GM12878 (cell line): Measurements from ENCODE around the gene AGTPBP1. TPM values are rescaled to one million over a fixed set of nuclear protein-coding genes. Genes with fewer than 3 reads are reported as not detected.

Experiments
- ATAC-seq: fragments of 200-7000 bp; cut with Tn5 transposase; 3 replicates; pipeline ENCODE4 v1.9.1; 2020; ENCODE audit warnings: mild to moderate bottlenecking, moderate library complexity
- BruUV-seq: library from RNA; stranded (reverse); fragments of 400-500 nt; replicated peaks from 2 replicates; lab custom pipeline; 2021; lab: Mats Ljungman, UMichigan
- CTCF ChIA-PET: fragments of 300-600 bp; sonication (Branson Sonifier 250); formaldehyde crosslinking; extraction: SDS; loops from one replicate; lab custom pipeline; 2021; ENCODE audit warnings: inconsistent platforms; lab: Yijun Ruan, JAX
- POLR2A ChIA-PET: fragments of 350-600 bp; formaldehyde crosslinking; extraction: SDS; loops from one replicate; lab custom pipeline; 2021; ENCODE audit warnings: inconsistent platforms; lab: Charles Lee
- RAD21 ChIA-PET: fragments of 300-600 bp; sonication (Branson Sonifier 250); formaldehyde crosslinking; loops from one replicate; lab custom pipeline; 2023; ENCODE audit warnings: antibody characterized with exemption; ENCODE audit not compliant: unreplicated experiment; lab: Charles Lee
- SMC1A ChIA-PET: fragments of 300-600 bp; sonication (Branson Sonifier 250); formaldehyde crosslinking; loops from one replicate; lab custom pipeline; 2023; ENCODE audit not compliant: unreplicated experiment, uncharacterized antibody; lab: Charles Lee
- DNase-seq: peaks from one replicate; pipeline ENCODE4 v3.0.0-alpha.2; 2011; ENCODE audit warnings: low read depth, low spot score
- FAIRE-seq: peaks from 3 replicates; lab custom pipeline; 2011; peaks lifted over from hg19 to GRCh38; lab: Jason Lieb, UNC
- H2AFZ ChIP-seq: 2 replicates; pipeline ENCODE4 v1.6.0; 2011; ENCODE audit warnings: low read depth, low read length, control low read depth; ENCODE audit not compliant: control insufficient read depth
- H3K27ac ChIP-seq: 2 replicates; pipeline ENCODE4 v1.5.1; 2011; ENCODE audit warnings: control low read depth; ENCODE audit not compliant: control insufficient read depth, insufficient read depth
- H3K27me3 ChIP-seq, 2 experiments: replicated peaks in 1 of 2; 2 replicates each; pipeline versions ENCODE4 v1.6.0 to v1.6.1; 2011; ENCODE audit warnings: low read length in 1 of 2; ENCODE audit not compliant: control insufficient read depth in 2 of 2, insufficient read depth in 2 of 2
- H3K36me3 ChIP-seq, 2 experiments: 2 replicates each; pipeline ENCODE4 v1.5.1; 2011; ENCODE audit warnings: low read length in 1 of 2; ENCODE audit not compliant: control insufficient read depth in 2 of 2, insufficient read depth in 2 of 2
- H3K4me1 ChIP-seq: 2 replicates; pipeline ENCODE4 v1.6.1; 2011; ENCODE audit warnings: mild to moderate bottlenecking, low read length, moderate library complexity, mixed read lengths; ENCODE audit not compliant: control insufficient read depth, insufficient read depth
- H3K4me2 ChIP-seq: 2 replicates; pipeline ENCODE4 v1.6.0; 2011; ENCODE audit warnings: control low read depth; ENCODE audit not compliant: control insufficient read depth, insufficient read depth
- H3K4me3 ChIP-seq: fragments of 200-600 bp; sonication (generic); 2 replicates; pipeline ENCODE4 v1.5.1; 2016
- H3K79me2 ChIP-seq: 2 replicates; pipeline ENCODE4 v1.6.0; 2011; ENCODE audit warnings: low read length; ENCODE audit not compliant: control insufficient read depth, insufficient read depth
- H3K9ac ChIP-seq: 2 replicates; pipeline ENCODE4 v1.8.0; 2011; ENCODE audit warnings: low read length, control low read depth, mixed read lengths; ENCODE audit not compliant: control insufficient read depth, insufficient read depth
- H3K9me3 ChIP-seq: replicated peaks from 3 replicates; pipeline ENCODE4 v1.5.1; 2011; ENCODE audit warnings: mild to moderate bottlenecking, low read length; ENCODE audit not compliant: control insufficient read depth, insufficient read depth
- H4K20me1 ChIP-seq: 2 replicates; pipeline ENCODE4 v1.6.0; 2011; ENCODE audit not compliant: control insufficient read depth, insufficient read depth
- BCL3 ChIP-seq: IDR thresholded peaks from 2 replicates; pipeline ENCODE4 v1.6.1; 2011; ENCODE audit warnings: borderline replicate concordance, low read depth, mild to moderate bottlenecking, moderate library complexity, low read length; ENCODE audit not compliant: insufficient read depth, poor library complexity, severe bottlenecking
- BRCA1 ChIP-seq: IDR thresholded peaks from 2 replicates; pipeline ENCODE4 v1.6.1; 2011; ENCODE audit warnings: low read depth, low read length, improper control_type of control experiment
- MLLT1 ChIP-seq: fragments of 450-650 bp; IDR thresholded peaks from 2 replicates; pipeline ENCODE4 v1.6.1; 2016; ENCODE audit warnings: mild to moderate bottlenecking
- NFIC ChIP-seq: IDR thresholded peaks from 2 replicates; pipeline ENCODE4 v1.6.1; 2012; ENCODE audit warnings: low read depth, mild to moderate bottlenecking, inconsistent platforms, low read length, moderate library complexity
- RCOR1 ChIP-seq: conservative IDR thresholded peaks from 2 replicates; pipeline ENCODE4 v1.6.1; 2012; ENCODE audit warnings: low read depth, low read length, improper control_type of control experiment
- SIX5 ChIP-seq: IDR thresholded peaks from 2 replicates; pipeline ENCODE4 v1.6.1; 2011; ENCODE audit warnings: mild to moderate bottlenecking, low read depth, low read length, moderate library complexity; ENCODE audit not compliant: severe bottlenecking
- SMC3 ChIP-seq: IDR thresholded peaks from 2 replicates; pipeline ENCODE4 v1.6.1; 2011; ENCODE audit warnings: low read length, improper control_type of control experiment, borderline replicate concordance
- ZSCAN29 ChIP-seq: fragments of 450-650 bp; IDR thresholded peaks from 2 replicates; pipeline ENCODE4 v1.6.1; 2017; ENCODE audit warnings: mild to moderate bottlenecking, moderate library complexity
- WGBS: methylation state at CpG from one replicate; pipeline ENCODE4 v1.1.6; 2016; ENCODE audit warnings: low lambda C conversion rate; ENCODE audit not compliant: insufficient replicate concordance, insufficient coverage; ENCODE audit errors: missing lambda C conversion rate; 5-methylcytosine and 5-hydroxymethylcytosine counted together
- in situ Hi-C: fragments of 300-500 bp; cut with MboI; formaldehyde crosslinking; loops from 9 replicates; pipeline ENCODE4 v1.14.3; 2018; ENCODE audit warnings: mixed read lengths
- intact Hi-C: fragments of 100-400 bp; cut with micrococcal nuclease; formaldehyde crosslinking; loops from one replicate; pipeline ENCODE4 v1.14.2; 2022; ENCODE audit not compliant: unreplicated experiment
- polyA plus RNA-seq, 11 experiments: library from polyadenylated mRNA; depleted of rRNA in 4 of 11; unstranded in 6 of 11; stranded (reverse) in 5 of 11; fragments of >200 nt; fragmentation: Nextera tagmentation in 4 of 11; fragmentation: Illumina TruSeq in 1 of 11; extraction: Ambion mirVana in 4 of 11; extraction: Trizol in 1 of 11; gene quantifications; 1 replicate in 1 of 11; 2 replicates in 10 of 11; pipeline versions ENCODE4 v1.2.1 to v1.2.3, GENCODE V29; 2011 to 2016; ENCODE audit warnings: inconsistent platforms in 2 of 11, missing spikeins in 2 of 11, low read depth in 1 of 11
- total RNA-seq, 4 experiments: library from RNA; depleted of rRNA in 3 of 4; stranded (reverse); fragments of >200 nt in 3 of 4; fragmentation: Illumina TruSeq in 1 of 4; extraction: Trizol in 1 of 4; gene quantifications; 2 replicates each; pipeline versions ENCODE4 v1.2.1 to v1.2.3, GENCODE V29; 2013 to 2021
- TF ChIP-seq, protein P1 (sequence below): fragments of 450-650 bp; IDR thresholded peaks from 2 replicates; pipeline ENCODE4 v1.6.1; 2017; ENCODE audit warnings: mild to moderate bottlenecking, moderate library complexity

Gene AGTPBP1
- total and polyA plus RNA-seq, 10 of the 15 experiments (the other 5 are each of a cell fraction or from before 2014, with no cell fraction given): 6.1 to 35.2 (median 20.0) TPM

GRCh38 chr9:85533538-85533937 is 208.2 kb downstream of the AGTPBP1 start:
- FAIRE-seq (no peak), ATAC-seq (no peak), DNase-seq (no peak)
- Histone ChIP-seq H3K36me3 (no peaks in the 10 kb centered on the region), H3K4me2 (no peak overlapping the region), H3K27ac (no peak overlapping the region), H3K79me2 (no peaks in the 10 kb centered on the region), H3K27me3 (no peaks in the 10 kb centered on the region; a peak in 1 of 4 replicates), H4K20me1 (no peaks in the 10 kb centered on the region), H3K4me3 (no peak overlapping the region), H3K4me1 (no peaks in the 10 kb centered on the region), H2AFZ (no peak overlapping the region), H3K9ac (no peak overlapping the region), H3K9me3 (no peaks in the 10 kb centered on the region)
- SMC1A ChIA-PET: no interaction called here
- intact Hi-C loops: no loop called here
- BruUV-seq: no TSS peak
- 79% methylated on average over 4 of the region's 4 CpGs for WGBS
- CTCF ChIA-PET: no interaction called here
- in situ Hi-C loops: no loop called here
- RAD21 ChIA-PET: no interaction called here
- POLR2A ChIA-PET: no interaction called here
- TF ChIP-seq BRCA1 (no peak), BCL3 (peak; percentile 83)

DNA sequence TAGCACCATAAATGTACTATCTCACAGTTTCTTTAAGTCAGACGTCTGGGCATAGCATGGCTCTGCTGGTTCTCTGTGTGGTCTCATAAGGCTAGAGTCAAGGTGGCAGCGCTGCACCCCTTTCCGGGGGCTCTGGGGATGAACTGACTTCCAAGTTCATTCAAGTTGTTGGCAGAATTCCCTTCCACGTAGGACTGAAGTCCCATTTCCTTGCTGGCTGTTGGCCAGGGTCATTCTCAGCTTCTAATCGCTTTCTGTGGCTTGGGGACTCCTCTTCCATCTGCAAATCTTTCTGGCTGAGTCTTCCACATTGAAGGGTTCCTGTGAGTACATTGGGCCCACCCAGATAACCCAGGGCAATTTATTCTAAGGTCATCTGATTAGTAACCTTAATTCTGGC is 211.0 kb downstream of the AGTPBP1 start:
- CTCF ChIA-PET: no interaction called here
- Histone ChIP-seq H3K36me3 (no peaks in the 10 kb centered on the region), H3K27ac (no peak overlapping the region), H3K27me3 (no peaks in the 10 kb centered on the region; a peak in 1 of 4 replicates), H4K20me1 (no peaks in the 10 kb centered on the region), H3K79me2 (no peaks in the 10 kb centered on the region), H3K4me2 (no peak overlapping the region), H2AFZ (no peak overlapping the region), H3K4me1 (no peaks in the 10 kb centered on the region), H3K9ac (no peak overlapping the region), H3K9me3 (no peaks in the 10 kb centered on the region), H3K4me3 (no peak overlapping the region)
- intact Hi-C loops (no loop called here), in situ Hi-C loops (no loop called here)
- RAD21 ChIA-PET: no interaction called here
- FAIRE-seq: no peak
- no peak for DNase-seq
- no TSS peak for BruUV-seq
- SMC1A ChIA-PET: no interaction called here
- no peak for ATAC-seq
- POLR2A ChIA-PET: no interaction called here
- TF ChIP-seq RCOR1 (no peak), MLLT1 (no peak), ZSCAN29 (no peak), SMC3 (no peak), NFIC (no peak), SIX5 (no peak)
- TF ChIP-seq, protein P1, sequence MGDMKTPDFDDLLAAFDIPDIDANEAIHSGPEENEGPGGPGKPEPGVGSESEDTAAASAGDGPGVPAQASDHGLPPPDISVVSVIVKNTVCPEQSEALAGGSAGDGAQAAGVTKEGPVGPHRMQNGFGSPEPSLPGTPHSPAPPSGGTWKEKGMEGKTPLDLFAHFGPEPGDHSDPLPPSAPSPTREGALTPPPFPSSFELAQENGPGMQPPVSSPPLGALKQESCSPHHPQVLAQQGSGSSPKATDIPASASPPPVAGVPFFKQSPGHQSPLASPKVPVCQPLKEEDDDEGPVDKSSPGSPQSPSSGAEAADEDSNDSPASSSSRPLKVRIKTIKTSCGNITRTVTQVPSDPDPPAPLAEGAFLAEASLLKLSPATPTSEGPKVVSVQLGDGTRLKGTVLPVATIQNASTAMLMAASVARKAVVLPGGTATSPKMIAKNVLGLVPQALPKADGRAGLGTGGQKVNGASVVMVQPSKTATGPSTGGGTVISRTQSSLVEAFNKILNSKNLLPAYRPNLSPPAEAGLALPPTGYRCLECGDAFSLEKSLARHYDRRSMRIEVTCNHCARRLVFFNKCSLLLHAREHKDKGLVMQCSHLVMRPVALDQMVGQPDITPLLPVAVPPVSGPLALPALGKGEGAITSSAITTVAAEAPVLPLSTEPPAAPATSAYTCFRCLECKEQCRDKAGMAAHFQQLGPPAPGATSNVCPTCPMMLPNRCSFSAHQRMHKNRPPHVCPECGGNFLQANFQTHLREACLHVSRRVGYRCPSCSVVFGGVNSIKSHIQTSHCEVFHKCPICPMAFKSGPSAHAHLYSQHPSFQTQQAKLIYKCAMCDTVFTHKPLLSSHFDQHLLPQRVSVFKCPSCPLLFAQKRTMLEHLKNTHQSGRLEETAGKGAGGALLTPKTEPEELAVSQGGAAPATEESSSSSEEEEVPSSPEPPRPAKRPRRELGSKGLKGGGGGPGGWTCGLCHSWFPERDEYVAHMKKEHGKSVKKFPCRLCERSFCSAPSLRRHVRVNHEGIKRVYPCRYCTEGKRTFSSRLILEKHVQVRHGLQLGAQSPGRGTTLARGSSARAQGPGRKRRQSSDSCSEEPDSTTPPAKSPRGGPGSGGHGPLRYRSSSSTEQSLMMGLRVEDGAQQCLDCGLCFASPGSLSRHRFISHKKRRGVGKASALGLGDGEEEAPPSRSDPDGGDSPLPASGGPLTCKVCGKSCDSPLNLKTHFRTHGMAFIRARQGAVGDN: no peak
- 42% methylated on average over 5 of the region's 5 CpGs for WGBS
